Measurements from ENCODE around the gene PPP2R3B.
"Not testable (repeated sequence)": the region's sequence is repeated elsewhere in the genome, so short reads cannot be mapped to it uniquely, and the experiment has no call there.

- TF ChIP-seq CTCF (conservative IDR thresholded peaks at IDR 0.05 in 1 of 2, IDR thresholded peaks at IDR 0.05 in 1 of 2; ENCODE audit: extremely low read depth in 1 of 2, insufficient read depth in 1 of 2, low read depth in 1 of 2, low read length in 2 of 2); EZH2 (IDR thresholded peaks at IDR 0.05; ENCODE audit: borderline replicate concordance, low read length): not testable (repeated sequence)
Measured at GRCh38 chrX:385736-386135, 971 bp downstream of the PPP2R3B start.

All from mammary epithelial cell (primary cell).